ENCODE measurements around the gene KLF15. TPM values are rescaled to one million over a fixed set of nuclear protein-coding genes. Genes with fewer than 3 reads are reported as not detected.

The KLF15 gene
- polyA plus RNA-seq, 1 donor from 2014 or later = 0.46 TPM

DNA sequence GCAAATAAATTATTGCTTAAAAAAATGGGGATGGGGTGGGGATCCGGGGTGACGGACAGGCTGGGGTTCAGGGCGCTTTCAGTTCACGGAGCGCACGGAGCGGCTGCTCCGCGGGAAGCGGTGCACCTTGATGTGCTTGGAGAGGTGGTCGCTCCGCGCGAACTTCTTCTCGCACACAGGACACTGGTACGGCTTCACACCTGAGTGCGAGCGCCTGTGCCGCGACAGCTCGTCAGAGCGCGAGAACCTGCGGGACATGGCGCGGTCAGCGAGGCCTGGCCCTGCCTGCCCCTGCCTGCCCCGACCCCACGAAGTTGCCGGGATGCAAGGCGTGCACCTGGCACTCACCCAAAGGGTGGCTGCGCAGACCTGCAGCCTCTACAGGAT is 13.6 kb downstream of the KLF15 start:
- Histone ChIP-seq H3K27me3 (ENCODE audit: insufficient read depth, low read depth, low read length) (no peaks in the 10 kb centered on the region), H4K20me1 (ENCODE audit: insufficient read depth) (no peaks in the 10 kb centered on the region), H3K27ac (ENCODE audit: low read length) (no peak overlapping the region), H3K36me3 (ENCODE audit: insufficient read depth, low read length) (no peaks in the 10 kb centered on the region), H3K9ac (ENCODE audit: low read length) (no peak overlapping the region), H3K9me3 (ENCODE audit: low read length) (no peaks in the 10 kb centered on the region), H3F3A (ENCODE audit: insufficient read depth, low read length, poor library complexity, severe bottlenecking) (no peaks in the 10 kb centered on the region), H3K4me2 (ENCODE audit: low read length) (no peak overlapping the region), H2AFZ (ENCODE audit: low read depth, low read length) (no peak overlapping the region), H3K9me2 (ENCODE audit: insufficient read depth, low read length) (no peaks in the 10 kb centered on the region), H3K4me3 (ENCODE audit: low read length) (no peak overlapping the region), H3K79me2 (replicated peaks; ENCODE audit: insufficient read depth, low read length) (no peaks in the 10 kb centered on the region)
- TF ChIP-seq SMC3 (conservative IDR thresholded peaks at IDR 0.05; ENCODE audit: poor library complexity) (no peak), RAD21 (conservative IDR thresholded peaks at IDR 0.05) (no peak), EZH2 (IDR thresholded peaks at IDR 0.05; ENCODE audit: borderline replicate concordance, insufficient read depth, low read length, poor library complexity, severe bottlenecking) (no peak), POLR2AphosphoS5 (IDR thresholded peaks at IDR 0.05) (no peak), TAF1 (IDR thresholded peaks at IDR 0.05; ENCODE audit: low read depth) (no peak)
- TF ChIP-seq, protein P1, sequence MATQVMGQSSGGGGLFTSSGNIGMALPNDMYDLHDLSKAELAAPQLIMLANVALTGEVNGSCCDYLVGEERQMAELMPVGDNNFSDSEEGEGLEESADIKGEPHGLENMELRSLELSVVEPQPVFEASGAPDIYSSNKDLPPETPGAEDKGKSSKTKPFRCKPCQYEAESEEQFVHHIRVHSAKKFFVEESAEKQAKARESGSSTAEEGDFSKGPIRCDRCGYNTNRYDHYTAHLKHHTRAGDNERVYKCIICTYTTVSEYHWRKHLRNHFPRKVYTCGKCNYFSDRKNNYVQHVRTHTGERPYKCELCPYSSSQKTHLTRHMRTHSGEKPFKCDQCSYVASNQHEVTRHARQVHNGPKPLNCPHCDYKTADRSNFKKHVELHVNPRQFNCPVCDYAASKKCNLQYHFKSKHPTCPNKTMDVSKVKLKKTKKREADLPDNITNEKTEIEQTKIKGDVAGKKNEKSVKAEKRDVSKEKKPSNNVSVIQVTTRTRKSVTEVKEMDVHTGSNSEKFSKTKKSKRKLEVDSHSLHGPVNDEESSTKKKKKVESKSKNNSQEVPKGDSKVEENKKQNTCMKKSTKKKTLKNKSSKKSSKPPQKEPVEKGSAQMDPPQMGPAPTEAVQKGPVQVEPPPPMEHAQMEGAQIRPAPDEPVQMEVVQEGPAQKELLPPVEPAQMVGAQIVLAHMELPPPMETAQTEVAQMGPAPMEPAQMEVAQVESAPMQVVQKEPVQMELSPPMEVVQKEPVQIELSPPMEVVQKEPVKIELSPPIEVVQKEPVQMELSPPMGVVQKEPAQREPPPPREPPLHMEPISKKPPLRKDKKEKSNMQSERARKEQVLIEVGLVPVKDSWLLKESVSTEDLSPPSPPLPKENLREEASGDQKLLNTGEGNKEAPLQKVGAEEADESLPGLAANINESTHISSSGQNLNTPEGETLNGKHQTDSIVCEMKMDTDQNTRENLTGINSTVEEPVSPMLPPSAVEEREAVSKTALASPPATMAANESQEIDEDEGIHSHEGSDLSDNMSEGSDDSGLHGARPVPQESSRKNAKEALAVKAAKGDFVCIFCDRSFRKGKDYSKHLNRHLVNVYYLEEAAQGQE (IDR thresholded peaks at IDR 0.05; ENCODE audit: borderline replicate concordance) = no peak

- Histone ChIP-seq H3K9me3 (ENCODE audit: low read length) (no peaks in the 10 kb centered on the region), H4K20me1 (ENCODE audit: insufficient read depth) (no peaks in the 10 kb centered on the region), H3K9ac (ENCODE audit: low read length) (no peak overlapping the region), H3F3A (ENCODE audit: insufficient read depth, low read length, poor library complexity, severe bottlenecking) (no peaks in the 10 kb centered on the region), H3K4me3 (ENCODE audit: low read length) (no peak overlapping the region), H2AFZ (ENCODE audit: low read depth, low read length) (no peak overlapping the region), H3K36me3 (ENCODE audit: insufficient read depth, low read length) (no peaks in the 10 kb centered on the region), H3K4me2 (ENCODE audit: low read length) (no peak overlapping the region), H3K9me2 (ENCODE audit: insufficient read depth, low read length) (no peaks in the 10 kb centered on the region), H3K27ac (ENCODE audit: low read length) (no peak overlapping the region), H3K79me2 (replicated peaks; ENCODE audit: insufficient read depth, low read length) (no peaks in the 10 kb centered on the region), H3K27me3 (ENCODE audit: insufficient read depth, low read depth, low read length) (no peaks in the 10 kb centered on the region)
- TF ChIP-seq MXI1 (conservative IDR thresholded peaks at IDR 0.05; ENCODE audit: poor library complexity, severe bottlenecking) (no peak), POLR2AphosphoS5 (IDR thresholded peaks at IDR 0.05) (no peak), TAF1 (IDR thresholded peaks at IDR 0.05; ENCODE audit: low read depth) (no peak), RAD21 (conservative IDR thresholded peaks at IDR 0.05) (no peak), EP300 (conservative IDR thresholded peaks at IDR 0.05; ENCODE audit: poor library complexity, severe bottlenecking) (no peak), SMC3 (conservative IDR thresholded peaks at IDR 0.05; ENCODE audit: poor library complexity) (no peak), EZH2 (IDR thresholded peaks at IDR 0.05; ENCODE audit: borderline replicate concordance, insufficient read depth, low read length, poor library complexity, severe bottlenecking) (no peak)
- TF ChIP-seq, protein P2, sequence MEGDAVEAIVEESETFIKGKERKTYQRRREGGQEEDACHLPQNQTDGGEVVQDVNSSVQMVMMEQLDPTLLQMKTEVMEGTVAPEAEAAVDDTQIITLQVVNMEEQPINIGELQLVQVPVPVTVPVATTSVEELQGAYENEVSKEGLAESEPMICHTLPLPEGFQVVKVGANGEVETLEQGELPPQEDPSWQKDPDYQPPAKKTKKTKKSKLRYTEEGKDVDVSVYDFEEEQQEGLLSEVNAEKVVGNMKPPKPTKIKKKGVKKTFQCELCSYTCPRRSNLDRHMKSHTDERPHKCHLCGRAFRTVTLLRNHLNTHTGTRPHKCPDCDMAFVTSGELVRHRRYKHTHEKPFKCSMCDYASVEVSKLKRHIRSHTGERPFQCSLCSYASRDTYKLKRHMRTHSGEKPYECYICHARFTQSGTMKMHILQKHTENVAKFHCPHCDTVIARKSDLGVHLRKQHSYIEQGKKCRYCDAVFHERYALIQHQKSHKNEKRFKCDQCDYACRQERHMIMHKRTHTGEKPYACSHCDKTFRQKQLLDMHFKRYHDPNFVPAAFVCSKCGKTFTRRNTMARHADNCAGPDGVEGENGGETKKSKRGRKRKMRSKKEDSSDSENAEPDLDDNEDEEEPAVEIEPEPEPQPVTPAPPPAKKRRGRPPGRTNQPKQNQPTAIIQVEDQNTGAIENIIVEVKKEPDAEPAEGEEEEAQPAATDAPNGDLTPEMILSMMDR (IDR thresholded peaks at IDR 0.05; ENCODE audit: poor library complexity, severe bottlenecking) = no peak
- TF ChIP-seq, protein P1 (IDR thresholded peaks at IDR 0.05; ENCODE audit: borderline replicate concordance) = no peak
These were observed 14.1 kb downstream of the KLF15 start for GRCh38 chr3:126342991-126343648.

Data from neural cell (in vitro differentiated cells).